PC-9 (cell line): ENCODE results near the gene EGF. TPM values are rescaled to one million over a fixed set of nuclear protein-coding genes. Genes with fewer than 3 reads are reported as not detected.
"Not testable (repeated sequence)": the region's sequence is repeated elsewhere in the genome, so short reads cannot be mapped to it uniquely, and the experiment has no call there.

ENCODE experiments used
- BruUV-seq: library from RNA; stranded (reverse); fragments of 400-500 nt; replicated peaks from 2 replicates; lab custom pipeline; 2021; lab: Mats Ljungman, UMichigan
- CTCF ChIA-PET: fragments of 300-600 bp; sonication (Branson Sonifier 250); formaldehyde crosslinking; loops from one replicate; lab custom pipeline; 2022; ENCODE audit warnings: antibody characterized with exemption; lab: Charles Lee
- POLR2A ChIA-PET: fragments of 300-600 bp; sonication (Branson Sonifier 250); formaldehyde crosslinking; loops from one replicate; lab custom pipeline; 2022; ENCODE audit warnings: antibody characterized with exemption; ENCODE audit not compliant: unreplicated experiment; lab: Charles Lee
- DNase-seq, 2 experiments: peaks; one replicate each; pipeline versions ENCODE4 v3.0.0 to v3.0.0-alpha.2; 2015 to 2022; ENCODE audit warnings: mixed read lengths in 1 of 2
- H2AFZ ChIP-seq: fragments of 200-600 bp; sonication (generic); 2 replicates; pipeline ENCODE4 v1.8.1; 2017; ENCODE audit warnings: antibody characterized with exemption
- H3F3A ChIP-seq: fragments of 200-600 bp; sonication (generic); 2 replicates; pipeline ENCODE4 v1.8.1; 2017; ENCODE audit warnings: antibody characterized with exemption, mild to moderate bottlenecking, low read depth; ENCODE audit not compliant: insufficient read depth
- H3K27ac ChIP-seq: fragments of 200-600 bp; sonication (generic); 2 replicates; pipeline ENCODE4 v1.6.1; 2016; ENCODE audit warnings: mixed run types
- H3K27me3 ChIP-seq: fragments of 200-600 bp; sonication (generic); 2 replicates; pipeline ENCODE4 v1.6.1; 2016; ENCODE audit warnings: low read depth, mixed run types; ENCODE audit not compliant: insufficient read depth
- H3K36me3 ChIP-seq: fragments of 200-600 bp; sonication (generic); 2 replicates; pipeline ENCODE4 v1.6.1; 2016; ENCODE audit warnings: low read depth, mixed run types
- H3K4me1 ChIP-seq: fragments of 200-600 bp; sonication (generic); replicated peaks from 2 replicates; pipeline ENCODE4 v1.6.1; 2016; ENCODE audit warnings: mixed run types; ENCODE audit not compliant: insufficient read depth
- H3K4me2 ChIP-seq: fragments of 200-600 bp; sonication (generic); 2 replicates; pipeline ENCODE4 v1.6.1; 2017; ENCODE audit warnings: mixed run types
- H3K4me3 ChIP-seq: fragments of 200-600 bp; sonication (generic); 2 replicates; pipeline ENCODE4 v1.6.1; 2016; ENCODE audit warnings: mixed run types
- H3K79me2 ChIP-seq: fragments of 200-600 bp; sonication (generic); 2 replicates; pipeline ENCODE4 v1.6.1; 2017; ENCODE audit warnings: low read depth, mixed run types
- H3K9me2 ChIP-seq: fragments of 200-600 bp; sonication (generic); 2 replicates; pipeline ENCODE4 v1.8.1; 2017; ENCODE audit warnings: mild to moderate bottlenecking; ENCODE audit not compliant: insufficient read depth
- H3K9me3 ChIP-seq: fragments of 200-600 bp; sonication (generic); 2 replicates; pipeline ENCODE4 v1.8.1; 2016; ENCODE audit warnings: low read depth; ENCODE audit not compliant: insufficient read depth
- H4K20me1 ChIP-seq: fragments of 200-600 bp; sonication (generic); 2 replicates; pipeline ENCODE4 v1.8.1; 2017; ENCODE audit not compliant: insufficient read depth
- EZH2 ChIP-seq: fragments of 200-600 bp; sonication (generic); IDR thresholded peaks from 2 replicates; pipeline ENCODE4 v1.8.0; 2017; ENCODE audit warnings: antibody characterized with exemption, low read depth
- intact Hi-C: fragments of 100-400 bp; cut with micrococcal nuclease; formaldehyde crosslinking; loops from one replicate; pipeline ENCODE4 v1.10.0; 2022; ENCODE audit not compliant: unreplicated experiment
- total RNA-seq: library from RNA; stranded (reverse); gene quantifications from 2 replicates; pipeline ENCODE4 v1.2.3, GENCODE V29; 2021
- TF ChIP-seq, protein P1 (sequence below): fragments of 200-600 bp; sonication (generic); conservative IDR thresholded peaks from 2 replicates; pipeline ENCODE4 v1.6.1; 2017; ENCODE audit warnings: mixed run types, antibody characterized with exemption, mild to moderate bottlenecking, moderate library complexity

Gene EGF
- total RNA-seq, 1 experiment from 2014 or later = 20.4 TPM

DNA sequence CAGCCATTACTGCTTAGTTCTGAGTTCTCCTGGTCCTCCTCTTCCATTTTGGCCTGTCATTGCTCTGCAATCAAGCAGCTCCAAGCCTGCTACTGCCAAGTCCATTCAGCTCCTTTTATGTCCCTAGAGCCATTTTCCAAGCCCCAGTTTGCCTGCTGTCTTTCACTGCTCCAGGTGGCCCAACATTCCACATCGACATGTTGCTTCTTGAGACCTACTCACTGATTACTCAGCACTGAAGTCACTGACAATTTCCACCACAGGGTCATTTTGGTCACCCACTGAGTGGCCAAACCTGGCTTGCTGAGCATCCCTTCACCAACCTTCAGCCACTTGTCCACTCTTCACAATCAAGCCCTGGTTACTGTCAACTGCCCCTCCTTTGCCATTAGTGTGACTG is 37.6 kb upstream of the EGF start:
- H3K9me2 ChIP-seq = no peaks in the 10 kb centered on the region
- H3K9me3 ChIP-seq = no peaks in the 10 kb centered on the region
- DNase-seq = no peak
- TF ChIP-seq, protein P1, sequence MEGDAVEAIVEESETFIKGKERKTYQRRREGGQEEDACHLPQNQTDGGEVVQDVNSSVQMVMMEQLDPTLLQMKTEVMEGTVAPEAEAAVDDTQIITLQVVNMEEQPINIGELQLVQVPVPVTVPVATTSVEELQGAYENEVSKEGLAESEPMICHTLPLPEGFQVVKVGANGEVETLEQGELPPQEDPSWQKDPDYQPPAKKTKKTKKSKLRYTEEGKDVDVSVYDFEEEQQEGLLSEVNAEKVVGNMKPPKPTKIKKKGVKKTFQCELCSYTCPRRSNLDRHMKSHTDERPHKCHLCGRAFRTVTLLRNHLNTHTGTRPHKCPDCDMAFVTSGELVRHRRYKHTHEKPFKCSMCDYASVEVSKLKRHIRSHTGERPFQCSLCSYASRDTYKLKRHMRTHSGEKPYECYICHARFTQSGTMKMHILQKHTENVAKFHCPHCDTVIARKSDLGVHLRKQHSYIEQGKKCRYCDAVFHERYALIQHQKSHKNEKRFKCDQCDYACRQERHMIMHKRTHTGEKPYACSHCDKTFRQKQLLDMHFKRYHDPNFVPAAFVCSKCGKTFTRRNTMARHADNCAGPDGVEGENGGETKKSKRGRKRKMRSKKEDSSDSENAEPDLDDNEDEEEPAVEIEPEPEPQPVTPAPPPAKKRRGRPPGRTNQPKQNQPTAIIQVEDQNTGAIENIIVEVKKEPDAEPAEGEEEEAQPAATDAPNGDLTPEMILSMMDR = no peak
- no peak for TF ChIP-seq EZH2
- no peak overlapping the region for H3K27ac ChIP-seq
- H3K4me3 ChIP-seq = no peak overlapping the region
- no peaks in the 10 kb centered on the region for H3F3A ChIP-seq
- H3K4me1 ChIP-seq = no peaks in the 10 kb centered on the region
- CTCF ChIA-PET = no interaction called here
- BruUV-seq = no TSS peak
- POLR2A ChIA-PET = no interaction called here
- H4K20me1 ChIP-seq = no peaks in the 10 kb centered on the region
- no peak overlapping the region for H2AFZ ChIP-seq
- intact Hi-C loops = no loop called here
- H3K36me3 ChIP-seq = no peaks in the 10 kb centered on the region
- no peaks in the 10 kb centered on the region for H3K27me3 ChIP-seq
- no peaks in the 10 kb centered on the region for H3K79me2 ChIP-seq
- no peak overlapping the region for H3K4me2 ChIP-seq

DNA sequence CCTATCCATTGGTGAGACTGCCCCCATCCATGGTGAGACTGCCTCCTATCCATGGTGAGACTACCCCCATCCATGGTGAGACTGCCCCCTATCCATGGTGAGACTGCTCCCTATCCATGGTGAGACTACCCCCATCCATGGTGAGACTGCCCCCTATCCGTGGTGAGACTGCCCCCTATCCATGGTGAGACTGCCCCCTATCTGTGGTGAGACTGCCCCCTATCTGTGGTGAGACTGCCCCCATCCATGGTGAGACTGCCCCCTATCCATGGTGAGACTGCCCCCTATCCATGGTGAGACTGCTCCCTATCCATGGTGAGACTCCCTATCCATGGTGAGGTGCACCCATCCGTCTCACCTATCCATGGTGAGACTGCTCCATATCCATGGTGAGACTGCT is 37.1 kb upstream of the EGF start:
- H3K4me2 ChIP-seq, POLR2A ChIA-PET, H3K4me3 ChIP-seq, H3K27ac ChIP-seq, intact Hi-C loops, BruUV-seq, H3K36me3 ChIP-seq, H3K9me2 ChIP-seq, H3F3A ChIP-seq, CTCF ChIA-PET, DNase-seq, H3K79me2 ChIP-seq, H2AFZ ChIP-seq, H4K20me1 ChIP-seq, H3K4me1 ChIP-seq, H3K9me3 ChIP-seq, H3K27me3 ChIP-seq: not testable (repeated sequence)

DNA sequence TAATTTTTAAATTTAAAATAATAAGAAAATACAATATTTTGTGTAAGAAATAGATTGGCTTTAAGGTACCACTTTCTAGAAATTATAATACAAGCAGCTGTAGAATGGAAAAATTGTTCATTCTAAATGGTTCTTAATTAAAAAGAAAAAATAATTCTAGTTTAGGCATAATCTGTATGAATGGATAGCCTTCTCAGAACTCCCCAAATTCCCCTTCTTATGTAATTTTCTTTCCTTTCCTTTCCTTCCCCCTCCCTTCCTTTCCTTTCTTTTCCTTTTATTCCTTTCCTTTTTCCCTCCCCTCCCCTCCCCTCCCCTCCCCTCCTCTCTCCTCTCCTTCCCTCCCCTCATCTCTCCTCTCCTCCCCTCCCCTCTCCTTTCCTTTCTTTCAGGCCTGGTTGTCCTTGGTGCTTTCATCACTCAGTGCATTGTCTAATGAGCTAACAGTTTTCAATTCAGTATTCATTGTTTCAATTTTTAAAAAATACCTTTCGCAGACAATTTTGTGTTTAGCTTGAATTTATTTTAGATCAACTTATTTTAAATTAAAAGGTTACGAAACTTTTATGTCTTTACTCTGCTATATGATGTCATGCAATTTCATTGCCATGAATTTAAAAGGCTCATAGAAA is 35.9 kb upstream of the EGF start:
- no peak for TF ChIP-seq EZH2
- TF ChIP-seq, protein P1 = no peak
- H3K27me3 ChIP-seq = no peaks in the 10 kb centered on the region
- H3F3A ChIP-seq = no peaks in the 10 kb centered on the region
- no peak overlapping the region for H3K4me3 ChIP-seq
- DNase-seq = no peak
- H3K4me1 ChIP-seq = no peaks in the 10 kb centered on the region
- no peaks in the 10 kb centered on the region for H3K9me3 ChIP-seq
- H4K20me1 ChIP-seq = no peaks in the 10 kb centered on the region
- ChIA-PET POLR2A (no interaction called here), CTCF (interaction anchor here (0.6 kb wide), 1 partner anchor 166 kb away, joined by 16 read pairs; no protein-coding TSS in a partner anchor)
- H3K9me2 ChIP-seq = no peaks in the 10 kb centered on the region
- no peaks in the 10 kb centered on the region for H3K36me3 ChIP-seq
- no TSS peak for BruUV-seq
- H2AFZ ChIP-seq = no peak overlapping the region
- no peaks in the 10 kb centered on the region for H3K79me2 ChIP-seq
- no peak overlapping the region for H3K27ac ChIP-seq
- H3K4me2 ChIP-seq = no peak overlapping the region
- intact Hi-C loops = no loop called here

DNA sequence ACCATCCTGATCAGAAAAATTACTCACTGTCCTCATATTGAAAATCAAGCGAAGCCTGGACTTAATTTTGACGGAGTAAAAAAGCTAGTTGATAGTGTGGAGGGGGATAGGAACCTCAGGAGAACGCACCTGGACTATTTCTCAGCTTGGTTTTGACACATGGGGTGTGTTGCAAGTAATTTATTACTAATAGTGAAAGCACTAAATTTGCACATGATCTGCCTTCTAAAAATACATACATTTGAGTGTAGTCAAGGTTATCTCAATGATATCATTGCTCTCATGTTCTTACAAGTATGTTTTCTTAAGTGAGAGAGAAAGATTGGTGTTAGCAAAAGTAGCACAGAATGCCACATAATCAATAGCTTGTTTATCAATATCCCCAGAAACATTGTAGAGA is 35.3 kb upstream of the EGF start:
- intact Hi-C loops = no loop called here
- Histone ChIP-seq H3K4me2 (no peak overlapping the region), H3K27ac (no peak overlapping the region), H3K4me3 (no peak overlapping the region), H3F3A (no peaks in the 10 kb centered on the region), H2AFZ (no peak overlapping the region), H3K9me3 (no peaks in the 10 kb centered on the region), H4K20me1 (no peaks in the 10 kb centered on the region), H3K9me2 (no peaks in the 10 kb centered on the region), H3K4me1 (no peaks in the 10 kb centered on the region), H3K79me2 (no peaks in the 10 kb centered on the region), H3K36me3 (no peaks in the 10 kb centered on the region), H3K27me3 (no peaks in the 10 kb centered on the region)
- TF ChIP-seq, protein P1 = no peak
- no peak for DNase-seq
- BruUV-seq = no TSS peak
- ChIA-PET CTCF (interaction anchor here (0.6 kb wide), 1 partner anchor 166 kb away, joined by 16 read pairs; no protein-coding TSS in a partner anchor), POLR2A (no interaction called here)
